ENCODE results near the gene SRSF9. TPM values are rescaled to one million over a fixed set of nuclear protein-coding genes. Genes with fewer than 3 reads are reported as not detected.
"Not testable (repeated sequence)": the region's sequence is repeated elsewhere in the genome, so short reads cannot be mapped to it uniquely, and the experiment has no call there.

SRSF9 gene
- polyA plus RNA-seq, 1 donor from 2014 or later: 204 TPM

GRCh38 chr12:120490325-120490724 lies 20.8 kb upstream of the SRSF9 start:
- H3K27me3 Mint-ChIP-seq: no peaks in the 10 kb centered on the region
- no peak overlapping the region for H3K27ac Mint-ChIP-seq
- H3K9me3 Mint-ChIP-seq: no peaks in the 10 kb centered on the region
- peaks cover 3 to 10% (median 7%) of the 10 kb centered on the region in 3 donors for H3K4me1 Mint-ChIP-seq
- H3K4me3 Mint-ChIP-seq: peak overlapping the region in 1 of 4 donors; percentile 52
- no peaks in the 10 kb centered on the region for H3K36me3 Mint-ChIP-seq

- H3K27ac Mint-ChIP-seq: no peak overlapping the region
- H3K4me1 Mint-ChIP-seq: peaks cover 0 to 7% (median 5%) of the 10 kb centered on the region in 3 donors
- H3K27me3 Mint-ChIP-seq: no peaks in the 10 kb centered on the region
- H3K4me3 Mint-ChIP-seq: no peak overlapping the region
- no peaks in the 10 kb centered on the region for H3K9me3 Mint-ChIP-seq
- H3K36me3 Mint-ChIP-seq: no peaks in the 10 kb centered on the region
Observed at GRCh38 chr12:120489018-120489417, 19.5 kb upstream of the SRSF9 start.

GRCh38 chr12:120488057-120488640 lies 18.6 kb upstream of the SRSF9 start:
- no peaks in the 10 kb centered on the region for H3K36me3 Mint-ChIP-seq
- H3K27me3 Mint-ChIP-seq: no peaks in the 10 kb centered on the region
- no peaks in the 10 kb centered on the region for H3K9me3 Mint-ChIP-seq
- peaks cover 5 to 7% (median 6%) of the 10 kb centered on the region in 3 donors for H3K4me1 Mint-ChIP-seq
- H3K27ac Mint-ChIP-seq: no peak overlapping the region
- peak overlapping the region in 1 of 4 donors; percentile 31 for H3K4me3 Mint-ChIP-seq

GRCh38 chr12:120487552-120487951 lies 18.0 kb upstream of the SRSF9 start:
- not testable (repeated sequence) for H3K4me3 Mint-ChIP-seq, H3K27ac Mint-ChIP-seq, H3K9me3 Mint-ChIP-seq, H3K36me3 Mint-ChIP-seq, H3K27me3 Mint-ChIP-seq, H3K4me1 Mint-ChIP-seq

GRCh38 chr12:120485961-120486881 lies 16.7 kb upstream of the SRSF9 start:
- H3K4me1 Mint-ChIP-seq: peaks cover 5 to 7% (median 6%) of the 10 kb centered on the region in 3 donors
- peak overlapping the region in 1 of 4 donors; percentile 65 for H3K4me3 Mint-ChIP-seq
- no peaks in the 10 kb centered on the region for H3K9me3 Mint-ChIP-seq
- H3K36me3 Mint-ChIP-seq: peaks cover 2% of the 10 kb centered on the region
- no peaks in the 10 kb centered on the region for H3K27me3 Mint-ChIP-seq
- no peak overlapping the region for H3K27ac Mint-ChIP-seq

GRCh38 chr12:120483621-120484020 lies 14.1 kb upstream of the SRSF9 start:
- Mint-ChIP-seq H3K4me1 (peaks cover 5 to 7% (median 6%) of the 10 kb centered on the region in 3 donors), H3K4me3 (no peak overlapping the region), H3K27me3 (no peaks in the 10 kb centered on the region), H3K9me3 (no peaks in the 10 kb centered on the region), H3K27ac (peak overlapping the region in 1 of 3 donors; percentile 26), H3K36me3 (peaks cover 2% of the 10 kb centered on the region)

- Mint-ChIP-seq H3K4me3 (peak overlapping the region in 1 of 4 donors; percentile 65), H3K27me3 (no peaks in the 10 kb centered on the region), H3K27ac (peak overlapping the region in 1 of 3 donors; percentile 56)
Observed at GRCh38 chr12:120481022-120481767, 11.6 kb upstream of the SRSF9 start.

GRCh38 chr12:120480211-120480610 lies 10.7 kb upstream of the SRSF9 start:
- Mint-ChIP-seq H3K27ac (no peak overlapping the region), H3K9me3 (no peaks in the 10 kb centered on the region), H3K4me3 (no peak overlapping the region), H3K27me3 (no peaks in the 10 kb centered on the region), H3K4me1 (peaks cover 0 to 6% (median 0%) of the 10 kb centered on the region in 3 donors), H3K36me3 (peaks cover 2% of the 10 kb centered on the region)

More at GRCh38 chr12:120481022-120481767, 11.6 kb upstream of the SRSF9 start:
- no peaks in the 10 kb centered on the region for H3K9me3 Mint-ChIP-seq
- H3K36me3 Mint-ChIP-seq: peaks cover 2% of the 10 kb centered on the region
- peaks cover 2 to 6% (median 5%) of the 10 kb centered on the region in 3 donors for H3K4me1 Mint-ChIP-seq

GRCh38 chr12:120479458-120479857 lies 9.9 kb upstream of the SRSF9 start:
- no peaks in the 10 kb centered on the region for H3K9me3 Mint-ChIP-seq
- peaks cover 5% of the 10 kb centered on the region for H3K36me3 Mint-ChIP-seq
- no peak overlapping the region for H3K27ac Mint-ChIP-seq
- no peak overlapping the region for H3K4me3 Mint-ChIP-seq
- H3K27me3 Mint-ChIP-seq: no peaks in the 10 kb centered on the region
- peaks cover 0 to 6% (median 0%) of the 10 kb centered on the region in 3 donors for H3K4me1 Mint-ChIP-seq

GRCh38 chr12:120475643-120476042 lies 6.1 kb upstream of the SRSF9 start:
- Mint-ChIP-seq H3K4me3 (no peak overlapping the region), H3K36me3 (peaks cover 3% of the 10 kb centered on the region), H3K4me1 (no peaks in the 10 kb centered on the region), H3K27ac (no peak overlapping the region), H3K9me3 (no peaks in the 10 kb centered on the region), H3K27me3 (no peaks in the 10 kb centered on the region)

GRCh38 chr12:120474616-120474960 lies 5.0 kb upstream of the SRSF9 start:
- no peak overlapping the region for H3K4me3 Mint-ChIP-seq
- H3K27me3 Mint-ChIP-seq: peaks cover 2% of the 10 kb centered on the region
- peak overlapping the region in 1 of 3 donors; percentile 71 for H3K27ac Mint-ChIP-seq
- H3K4me1 Mint-ChIP-seq: peaks cover 3 to 4% (median 4%) of the 10 kb centered on the region in 3 donors
- peaks cover 4% of the 10 kb centered on the region for H3K36me3 Mint-ChIP-seq
- no peaks in the 10 kb centered on the region for H3K9me3 Mint-ChIP-seq

GRCh38 chr12:120473807-120474615 lies 4.5 kb upstream of the SRSF9 start:
- Mint-ChIP-seq H3K4me1 (peaks cover 3 to 4% (median 4%) of the 10 kb centered on the region in 3 donors), H3K27ac (peak overlapping the region in 1 of 3 donors; percentile 71), H3K4me3 (no peak overlapping the region), H3K36me3 (peaks cover 4% of the 10 kb centered on the region), H3K27me3 (peaks cover 2% of the 10 kb centered on the region), H3K9me3 (no peaks in the 10 kb centered on the region)

GRCh38 chr12:120472521-120472920 lies 3.0 kb upstream of the SRSF9 start:
- H3K9me3 Mint-ChIP-seq: no peaks in the 10 kb centered on the region
- H3K27ac Mint-ChIP-seq: peak overlapping the region in 1 of 3 donors; percentile 47
- H3K36me3 Mint-ChIP-seq: peaks cover 4% of the 10 kb centered on the region
- peaks cover 2% of the 10 kb centered on the region for H3K27me3 Mint-ChIP-seq
- peak overlapping the region in 1 of 4 donors; percentile 29 for H3K4me3 Mint-ChIP-seq
- peaks cover 9 to 14% (median 12%) of the 10 kb centered on the region in 3 donors for H3K4me1 Mint-ChIP-seq

GRCh38 chr12:120470150-120470784 lies 719 bp upstream of the SRSF9 start:
- Mint-ChIP-seq H3K4me3 (peak overlapping the region; percentile 69 to 96 (median 92)), H3K36me3 (peaks cover 4% of the 10 kb centered on the region), H3K27me3 (peaks cover 2% of the 10 kb centered on the region), H3K9me3 (no peaks in the 10 kb centered on the region), H3K27ac (peak overlapping the region in 1 of 3 donors; percentile 73), H3K4me1 (peaks cover 20 to 32% (median 28%) of the 10 kb centered on the region in 3 donors)

All from IgD-negative memory B cell (primary cell).